HEK293 (cell line): ENCODE results near the gene CDH24.

ENCODE experiments used
- CTCF ChIA-PET: fragments of 350-600 bp; formaldehyde crosslinking; extraction: SDS; loops from one replicate; lab custom pipeline; 2021; ENCODE audit warnings: antibody characterized with exemption; lab: Yijun Ruan, JAX
- POLR2A ChIA-PET: fragments of 300-600 bp; formaldehyde crosslinking; extraction: SDS; loops from one replicate; lab custom pipeline; 2020; ENCODE audit warnings: antibody characterized with exemption, inconsistent platforms; lab: Yijun Ruan, JAX
- H3K27ac ChIP-seq: fragments of 200-500 bp; sonication (Bioruptor generic); 2 replicates; pipeline ENCODE4 v1.5.1; 2014; ENCODE audit warnings: low read depth, low read length, control low read depth, inconsistent platforms; ENCODE audit errors: extremely low read depth
- H3K36me3 ChIP-seq, 2 experiments: fragments of 200-500 bp in 1 of 2; sonication (Bioruptor generic) in 1 of 2; 1 replicate in 1 of 2; 2 replicates in 1 of 2; pipeline ENCODE4 v1.5.1; 2014 to 2017; ENCODE audit warnings: inconsistent platforms in 2 of 2, low read length in 2 of 2; ENCODE audit not compliant: control insufficient read depth in 2 of 2, insufficient read depth in 1 of 2
- H3K4me1 ChIP-seq: fragments of 200-500 bp; sonication (Bioruptor generic); 2 replicates; pipeline ENCODE4 v1.5.1; 2014; ENCODE audit warnings: mild to moderate bottlenecking, low read length, inconsistent platforms; ENCODE audit not compliant: control insufficient read depth, insufficient read depth
- H3K4me3 ChIP-seq: 2 replicates; pipeline ENCODE4 v1.5.1; 2011; ENCODE audit warnings: low read depth, mild to moderate bottlenecking, control low read depth, low read length, moderate library complexity
- H3K9me3 ChIP-seq: fragments of 200-500 bp; sonication (Bioruptor generic); 2 replicates; pipeline ENCODE4 v1.5.1; 2014; ENCODE audit warnings: low read depth, low read length, inconsistent platforms; ENCODE audit not compliant: control insufficient read depth, insufficient read depth
- ATF2 ChIP-seq: fragments of 450-650 bp; formaldehyde crosslinking; IDR thresholded peaks from 2 replicates; pipeline ENCODE4 v1.5.1; 2016; ENCODE audit warnings: missing biosample characterization, missing genetic modification characterization, low read depth
- CTCF ChIP-seq: fragments of 450-650 bp; formaldehyde crosslinking; IDR thresholded peaks from 2 replicates; pipeline ENCODE4 v1.5.1; 2016; ENCODE audit warnings: missing biosample characterization, missing genetic modification characterization
- EGR2 ChIP-seq: fragments of 450-650 bp; formaldehyde crosslinking; IDR thresholded peaks from 2 replicates; pipeline ENCODE4 v1.5.1; 2016; ENCODE audit warnings: low read depth, missing biosample characterization, missing genetic modification characterization
- FEZF1 ChIP-seq: fragments of 450-650 bp; formaldehyde crosslinking; IDR thresholded peaks from 2 replicates; pipeline ENCODE4 v1.5.1; 2016; ENCODE audit warnings: missing biosample characterization, missing genetic modification characterization
- KLF10 ChIP-seq: fragments of 450-650 bp; IDR thresholded peaks from 2 replicates; pipeline ENCODE4 v1.5.1; 2018; ENCODE audit warnings: missing biosample characterization, mild to moderate bottlenecking, missing genetic modification characterization
- KLF8 ChIP-seq: fragments of 450-650 bp; formaldehyde crosslinking; IDR thresholded peaks from 2 replicates; pipeline ENCODE4 v1.5.1; 2016; ENCODE audit warnings: missing biosample characterization, missing genetic modification characterization
- REST ChIP-seq: fragments of 450-650 bp; formaldehyde crosslinking; IDR thresholded peaks from 2 replicates; pipeline ENCODE4 v1.5.1; 2016; ENCODE audit warnings: missing biosample characterization, missing genetic modification characterization
- TCF7L2 ChIP-seq: IDR thresholded peaks from 2 replicates; pipeline ENCODE4 v1.6.1; 2011; ENCODE audit warnings: low read depth, mild to moderate bottlenecking, inconsistent platforms, low read length, moderate library complexity, borderline replicate concordance
- YY1 ChIP-seq: fragments of 450-650 bp; formaldehyde crosslinking; IDR thresholded peaks from 2 replicates; pipeline ENCODE4 v1.5.1; 2018; ENCODE audit warnings: missing biosample characterization, missing genetic modification characterization
- ZBTB1 ChIP-seq: fragments of 450-650 bp; formaldehyde crosslinking; IDR thresholded peaks from 2 replicates; pipeline ENCODE4 v1.5.1; 2016; ENCODE audit warnings: missing biosample characterization, missing genetic modification characterization
- ZBTB6 ChIP-seq: fragments of 450-650 bp; formaldehyde crosslinking; IDR thresholded peaks from 2 replicates; pipeline ENCODE4 v1.5.1; 2017; ENCODE audit warnings: missing biosample characterization, missing genetic modification characterization
- ZNF114 ChIP-seq: fragments of 450-650 bp; formaldehyde crosslinking; IDR thresholded peaks from 2 replicates; pipeline ENCODE4 v1.5.0; 2017; ENCODE audit warnings: missing biosample characterization, missing genetic modification characterization
- ZNF132 ChIP-seq: fragments of 450-650 bp; formaldehyde crosslinking; IDR thresholded peaks from 2 replicates; pipeline ENCODE4 v1.5.1; 2017; ENCODE audit warnings: missing biosample characterization, missing genetic modification characterization, borderline replicate concordance
- ZNF146 ChIP-seq: fragments of 450-650 bp; formaldehyde crosslinking; IDR thresholded peaks from 2 replicates; pipeline ENCODE4 v1.5.1; 2016; ENCODE audit warnings: missing biosample characterization, missing genetic modification characterization
- ZNF148 ChIP-seq: fragments of 450-650 bp; formaldehyde crosslinking; IDR thresholded peaks from 2 replicates; pipeline ENCODE4 v1.5.0; 2017; ENCODE audit warnings: missing biosample characterization, missing genetic modification characterization, borderline replicate concordance
- ZNF645 ChIP-seq: fragments of 450-650 bp; formaldehyde crosslinking; IDR thresholded peaks from 2 replicates; pipeline ENCODE4; 2016; ENCODE audit warnings: missing biosample characterization, missing genetic modification characterization
- ZNF76 ChIP-seq: fragments of 450-650 bp; formaldehyde crosslinking; IDR thresholded peaks from 2 replicates; pipeline ENCODE4; 2016; ENCODE audit warnings: low read depth, missing biosample characterization, missing genetic modification characterization, borderline replicate concordance
- ZNF792 ChIP-seq: fragments of 450-650 bp; formaldehyde crosslinking; IDR thresholded peaks from 2 replicates; pipeline ENCODE4 v1.5.1; 2016; ENCODE audit warnings: missing biosample characterization, missing genetic modification characterization

Gene CDH24

GRCh38 chr14:23077962-23078361 is 20.6 kb upstream of the CDH24 start:
- no peaks in the 10 kb centered on the region for H3K9me3 ChIP-seq
- H3K27ac ChIP-seq = no peak overlapping the region
- ChIA-PET POLR2A (interaction anchor here (1.6 to 2.5 kb wide), 2 partner anchors 11 to 17 kb away, joined by 3 to 15 read pairs; partner anchors contain the start of genes ACIN1 and C14orf119), CTCF (interaction anchor here (0.6 to 4.3 kb wide), 19 partner anchors 9 to 388 kb away, joined by 3 to 44 read pairs (median 10); partner anchors contain the start of genes ACIN1 and C14orf119)
- H3K4me1 ChIP-seq = no peaks in the 10 kb centered on the region
- TF ChIP-seq ZNF148 (tag by site-specific recombination) (no peak), ZNF645 (tag by site-specific recombination) (no peak), ZNF114 (no peak), KLF8 (tag by site-specific recombination) (no peak), ZNF146 (no peak), KLF10 (no peak), ATF2 (tag by site-specific recombination) (no peak), ZNF76 (no peak), ZNF132 (no peak), EGR2 (tag by site-specific recombination) (no peak), ZBTB1 (no peak), CTCF (tag by site-specific recombination) (no peak), ZBTB6 (tag by site-specific recombination) (no peak), REST (tag by site-specific recombination) (no peak), TCF7L2 (no peak), YY1 (no peak), ZNF792 (tag by site-specific recombination) (no peak), FEZF1 (tag by site-specific recombination) (no peak)
- H3K4me3 ChIP-seq = no peak overlapping the region
- peaks cover 53 to 85% of the 10 kb centered on the region in 2 experiments for H3K36me3 ChIP-seq
